ENCODE results near the gene SYNE1. TPM values are rescaled to one million over a fixed set of nuclear protein-coding genes. Genes with fewer than 3 reads are reported as not detected.
A peak's percentile ranks its signal among the peaks of the same experiment; 100 is the strongest.

The SYNE1 gene
- total and polyA plus RNA-seq, 2 of the 8 experiments (the other 6 are each of a cell fraction or from before 2014, with no cell fraction given): 2.8 to 5.5 TPM

- H3K27me3 ChIP-seq (replicated peaks in 1 of 4; ENCODE audit: control insufficient read depth in 3 of 4, extremely low read depth in 1 of 4, insufficient read depth in 3 of 4, low read length in 3 of 4): no peaks in the 10 kb centered on the region
- no peak overlapping the region for H3K9ac ChIP-seq (replicated peaks in 1 of 4; ENCODE audit: extremely low read depth in 1 of 4, low read depth in 3 of 4, low read length in 3 of 4)
- no peak for DNase-seq (ENCODE audit: low read depth in 1 of 2, low spot score in 2 of 2)
- no peak overlapping the region for H2AK5ac ChIP-seq (ENCODE audit: low read depth, low read length)
- no peak overlapping the region for H3K4me3 ChIP-seq (ENCODE audit: extremely low read depth in 1 of 4, insufficient read depth in 2 of 4, low read depth in 3 of 4, low read length in 4 of 4)
- ChIA-PET CTCF (ENCODE audit: partially characterized antibody) (interaction anchor here (1.5 kb wide), 1 partner anchor 35 kb away, joined by 3 read pairs; no protein-coding TSS in a partner anchor), POLR2A (ENCODE audit: partially characterized antibody) (no interaction called here)
- no peak overlapping the region for H3K56ac ChIP-seq (replicated peaks; ENCODE audit: insufficient read length, low read depth, low read length)
- H3K4me2 ChIP-seq (ENCODE audit: insufficient read depth in 1 of 2, low read depth in 2 of 2, low read length in 2 of 2): peak overlapping the region in 1 of 2 experiments; percentile 44; a peak in 2 of 4 replicates
- WGBS, 2 experiments (ENCODE audit: extremely low coverage in 1 of 2, insufficient coverage in 1 of 2, insufficient read length in 1 of 2, insufficient replicate concordance in 2 of 2, low coverage in 1 of 2, low lambda C conversion rate in 2 of 2, missing lambda C conversion rate in 1 of 2): 34% methylated on average over 3 of the region's 3 CpGs; no CpG with 5 or more reads in 1 of the 2 experiments
- H3K36me3 ChIP-seq (ENCODE audit: control insufficient read depth in 2 of 4, insufficient read depth in 4 of 4, low read length in 3 of 4): no peaks in the 10 kb centered on the region
- H2BK120ac ChIP-seq (replicated peaks; ENCODE audit: low read depth, low read length): no peak overlapping the region
- H3K79me1 ChIP-seq (ENCODE audit: low read depth, low read length): no peaks in the 10 kb centered on the region
- H4K5ac ChIP-seq (ENCODE audit: insufficient read length, low read depth, low read length): no peak overlapping the region
- peak overlapping the region; percentile 15; the same call in 1 of the 2 replicates for H2BK20ac ChIP-seq (ENCODE audit: low read length)
- H4K20me1 ChIP-seq (replicated peaks in 1 of 2; ENCODE audit: control insufficient read depth in 1 of 2, insufficient read depth in 2 of 2, low read length in 2 of 2): no peaks in the 10 kb centered on the region
- H3K14ac ChIP-seq (ENCODE audit: insufficient read length): no peak overlapping the region
- H2BK12ac ChIP-seq (ENCODE audit: low read depth, low read length): peak overlapping the region; percentile 76
- no peaks in the 10 kb centered on the region for H3K79me2 ChIP-seq (ENCODE audit: control insufficient read depth in 1 of 2, insufficient read depth in 2 of 2, low read length in 2 of 2)
- no peaks in the 10 kb centered on the region for H3K9me3 ChIP-seq (ENCODE audit: insufficient read depth in 2 of 2, low read depth in 1 of 2, low read length in 1 of 2)
- H3K18ac ChIP-seq (ENCODE audit: extremely low read depth, low read length): peak overlapping the region; percentile 80
- H3K4me1 ChIP-seq (replicated peaks in 1 of 4; ENCODE audit: control insufficient read depth in 3 of 4, insufficient read depth in 4 of 4, low read length in 3 of 4): peaks cover 0 to 17% (median 4%) of the 10 kb centered on the region in 4 experiments; a peak in 2 of 7 replicates
- no peak overlapping the region for H4K8ac ChIP-seq (ENCODE audit: extremely low read depth, insufficient read depth, low read length)
- H2AFZ ChIP-seq (ENCODE audit: low read length): peak overlapping the region; percentile 89
- TF ChIP-seq RNF2 (IDR thresholded peaks at IDR 0.05; ENCODE audit: borderline replicate concordance, low read depth, low read length, missing control alignments, poor library complexity, severe bottlenecking) (no peak), HDAC6 (IDR thresholded peaks at IDR 0.05; ENCODE audit: low read depth, low read length) (no peak), POLR2AphosphoS5 (IDR thresholded peaks at IDR 0.05; ENCODE audit: low read depth, low read length) (no peak), SUZ12 (IDR thresholded peaks at IDR 0.05; ENCODE audit: low read length) (no peak), TCF12 (IDR thresholded peaks at IDR 0.05; ENCODE audit: low read depth, low read length) (no peak)
- no peak overlapping the region for H3K27ac ChIP-seq (ENCODE audit: low read depth, low read length)
- H2BK5ac ChIP-seq (ENCODE audit: low read depth, low read length): peak overlapping the region; percentile 75; the same call in 1 of the 2 replicates
- no peak overlapping the region for H2BK15ac ChIP-seq (ENCODE audit: low read length)
- no peak overlapping the region for H3K4ac ChIP-seq (replicated peaks; ENCODE audit: insufficient read length, low read depth, low read length)
- H3K23ac ChIP-seq (ENCODE audit: insufficient read length): no peak overlapping the region
- H3K23me2 ChIP-seq (ENCODE audit: low read depth, low read length): 0 out of 2 replicates have a peak, but pooled peaks cover 1% of the 10 kb centered on the region
- peak overlapping the region; percentile 48 for H4K91ac ChIP-seq (replicated peaks; ENCODE audit: insufficient read length, low read length)
- FAIRE-seq: no peak
Measured at GRCh38 chr6:152680879-152681517, 43.8 kb upstream of the SYNE1 start.

Measured in H1 (cell line).